IPS-18c (cell line): Measurements from ENCODE around the gene PIEZO2.

Source experiments
- H3K4me3 ChIP-seq: 2 replicates; pipeline ENCODE4 v1.7.0; 2013; ENCODE audit warnings: low read depth, mild to moderate bottlenecking, low read length, moderate library complexity; ENCODE audit not compliant: insufficient read depth
- H3K9me3 ChIP-seq: one replicate; pipeline ENCODE4 v1.6.1; 2013; ENCODE audit warnings: mild to moderate bottlenecking, low read length, moderate library complexity; ENCODE audit not compliant: control insufficient read depth, insufficient read depth

Gene PIEZO2

GRCh38 chr18:11024928-11025669 lies 124.3 kb downstream of the PIEZO2 start:
- Histone ChIP-seq H3K9me3 (no peaks in the 10 kb centered on the region), H3K4me3 (no peak overlapping the region)

DNA sequence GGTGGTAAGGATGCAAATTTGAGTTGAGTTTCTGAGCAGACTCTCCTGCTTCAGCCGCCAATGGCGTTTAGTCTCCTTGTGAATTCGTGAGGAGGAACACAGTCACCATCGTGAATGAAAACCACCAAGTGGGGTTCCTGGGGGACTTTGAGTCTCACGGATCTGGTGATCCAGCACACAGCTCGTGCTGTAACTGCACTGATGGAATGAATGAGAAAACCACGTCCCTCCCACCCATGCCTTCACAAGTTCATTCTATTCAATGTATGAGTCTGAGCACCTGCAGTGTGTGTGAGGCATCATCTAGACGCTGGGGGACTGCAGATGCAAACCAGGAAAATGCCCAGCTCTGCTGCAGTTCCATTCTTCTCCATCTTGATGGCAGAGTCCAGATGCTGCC lies 127.9 kb downstream of the PIEZO2 start:
- Histone ChIP-seq H3K9me3 (no peaks in the 10 kb centered on the region), H3K4me3 (no peak overlapping the region)

GRCh38 chr18:11020877-11021414 lies 128.4 kb downstream of the PIEZO2 start:
- Histone ChIP-seq H3K9me3 (no peaks in the 10 kb centered on the region), H3K4me3 (no peak overlapping the region)

DNA sequence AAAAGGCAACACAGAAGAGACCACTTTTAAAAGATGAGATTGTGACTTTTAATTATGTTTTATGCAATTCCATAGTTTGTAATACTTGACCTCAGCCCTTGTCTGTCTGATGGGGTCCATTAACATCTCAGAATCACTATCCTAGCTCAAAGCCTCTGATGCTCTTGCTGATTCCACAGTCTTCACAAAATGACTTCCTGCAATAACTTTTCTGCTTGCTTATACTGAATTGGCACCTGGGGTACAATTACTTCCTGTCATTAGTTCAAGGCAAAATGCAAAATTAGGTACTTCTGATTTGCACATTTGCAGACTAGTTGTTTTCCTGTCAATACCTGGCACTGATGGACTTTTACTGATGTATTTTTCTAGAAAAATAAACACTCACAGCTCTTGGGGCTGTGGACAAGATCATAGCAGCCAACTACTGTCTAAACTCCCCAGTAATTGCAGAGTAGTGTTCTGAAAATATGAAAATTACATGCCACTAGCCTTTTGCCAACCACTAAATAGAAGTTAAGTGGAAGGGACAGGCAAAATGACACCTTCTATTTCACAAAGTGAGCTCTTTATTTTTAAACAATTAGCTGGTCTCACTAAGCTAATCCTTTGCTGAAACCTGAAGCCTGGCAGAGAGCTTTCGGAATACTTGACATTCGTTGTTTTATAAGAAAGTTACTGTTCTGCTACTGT lies 129.1 kb downstream of the PIEZO2 start:
- Histone ChIP-seq H3K4me3 (no peak overlapping the region), H3K9me3 (no peaks in the 10 kb centered on the region)

DNA sequence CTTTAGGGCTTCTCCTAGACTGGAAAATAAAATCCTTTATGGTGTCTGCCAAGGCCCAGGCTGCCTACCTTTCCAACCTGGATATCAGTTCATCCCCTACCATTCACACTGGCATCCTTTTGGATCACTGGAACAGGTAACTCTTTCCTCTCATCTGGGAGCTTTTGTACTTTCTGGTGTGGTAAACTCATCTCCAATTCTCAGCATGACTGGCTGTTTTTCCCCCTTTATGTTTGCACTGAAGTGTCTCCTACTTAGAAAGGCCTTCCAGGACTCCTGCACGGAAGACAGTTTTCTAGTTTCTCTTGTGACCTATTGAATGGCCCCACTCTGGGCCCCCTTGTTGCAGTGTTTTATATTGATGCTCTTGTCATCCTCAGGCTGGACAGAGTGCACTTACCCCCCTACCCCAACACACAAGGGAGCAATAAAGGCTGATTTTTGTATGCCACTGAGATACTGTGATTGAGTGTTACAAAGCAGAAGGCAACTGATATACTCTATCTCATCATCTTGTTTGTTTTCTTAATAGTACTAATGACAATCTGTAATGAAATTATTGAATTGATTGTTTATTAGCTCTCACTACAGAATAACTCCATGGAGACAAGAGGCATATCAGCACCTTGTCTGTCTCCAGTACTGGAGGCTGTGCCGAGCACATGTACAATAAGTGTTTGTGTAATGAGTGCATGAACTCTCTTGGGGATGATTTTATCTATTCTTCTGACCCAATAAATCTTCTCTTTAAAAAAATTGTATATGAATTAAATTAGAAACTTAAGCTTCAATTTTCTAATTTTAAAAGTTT lies 129.9 kb downstream of the PIEZO2 start:
- H3K4me3 ChIP-seq: no peak overlapping the region
- H3K9me3 ChIP-seq: no peaks in the 10 kb centered on the region

- no peaks in the 10 kb centered on the region for H3K9me3 ChIP-seq
These were observed 139.5 kb downstream of the PIEZO2 start for GRCh38 chr18:11009869-11010268.

GRCh38 chr18:11009147-11009546 lies 140.2 kb downstream of the PIEZO2 start:
- H3K4me3 ChIP-seq: no peak overlapping the region
- H3K9me3 ChIP-seq: no peaks in the 10 kb centered on the region

More at GRCh38 chr18:11009869-11010268, 139.5 kb downstream of the PIEZO2 start:
- no peak overlapping the region for H3K4me3 ChIP-seq

DNA sequence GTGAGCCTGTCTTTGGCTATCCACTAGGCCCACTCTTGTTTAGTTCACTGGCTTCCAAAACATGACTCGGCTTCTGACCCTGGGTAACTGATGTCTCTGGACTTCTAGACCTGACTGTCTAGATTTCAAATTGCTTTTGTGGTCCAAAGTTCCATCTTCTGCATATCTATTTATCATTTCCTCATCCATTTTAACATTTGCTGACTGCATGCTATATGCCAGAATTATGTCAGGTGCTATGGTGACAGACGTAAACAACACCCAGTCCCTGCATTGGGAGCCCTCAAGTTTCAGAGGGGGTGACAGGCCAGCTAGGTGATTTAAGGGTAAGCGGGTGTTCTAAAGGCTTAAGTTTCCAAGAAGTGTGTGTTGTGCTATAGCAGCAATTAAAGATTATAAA lies 140.9 kb downstream of the PIEZO2 start:
- Histone ChIP-seq H3K9me3 (no peaks in the 10 kb centered on the region), H3K4me3 (no peak overlapping the region)

- Histone ChIP-seq H3K9me3 (no peaks in the 10 kb centered on the region), H3K4me3 (no peak overlapping the region)
These were observed 143.8 kb downstream of the PIEZO2 start for GRCh38 chr18:11005528-11005927.

DNA sequence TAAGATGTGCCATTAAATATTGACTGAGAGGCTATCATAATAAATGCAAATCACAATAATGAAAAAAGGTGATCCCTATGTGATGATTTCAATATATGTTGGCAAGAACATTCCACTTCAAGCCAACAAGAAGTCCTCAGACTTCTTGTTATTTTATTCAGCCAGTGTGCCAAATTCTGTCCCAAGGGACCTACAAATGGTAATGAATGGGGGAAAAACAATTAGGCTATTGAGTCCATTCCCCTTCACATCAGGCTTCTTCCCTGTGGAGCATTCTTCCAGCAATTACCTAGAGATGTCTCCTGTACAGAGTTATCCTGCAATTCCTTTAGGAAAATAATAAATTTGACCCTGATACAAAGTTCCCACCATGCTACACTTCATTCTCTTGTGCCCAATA lies 144.4 kb downstream of the PIEZO2 start:
- H3K4me3 ChIP-seq: no peak overlapping the region
- no peaks in the 10 kb centered on the region for H3K9me3 ChIP-seq

- Histone ChIP-seq H3K9me3 (no peaks in the 10 kb centered on the region), H3K4me3 (no peak overlapping the region)
These were observed 145.1 kb downstream of the PIEZO2 start for GRCh38 chr18:11004294-11004693.

DNA sequence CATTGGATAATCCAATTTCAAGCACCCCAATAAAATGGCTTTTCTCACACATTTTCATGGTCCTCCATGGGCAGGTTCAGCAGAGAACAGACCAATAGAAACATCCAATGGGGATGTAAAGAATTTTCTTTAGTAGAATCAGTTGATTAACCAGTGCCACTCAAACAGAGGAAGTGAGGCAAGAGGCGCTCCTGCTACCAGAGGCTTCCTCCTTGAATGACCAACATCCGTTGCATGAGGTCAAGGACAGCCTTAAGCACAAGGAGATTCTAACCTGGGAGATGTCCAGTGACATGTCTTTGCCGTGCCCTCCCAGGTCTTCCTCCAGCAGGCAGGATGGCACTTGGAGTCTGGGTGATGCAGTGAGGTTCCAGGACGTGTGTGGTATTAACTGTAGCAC lies 146.6 kb downstream of the PIEZO2 start:
- Histone ChIP-seq H3K4me3 (no peak overlapping the region), H3K9me3 (no peaks in the 10 kb centered on the region)

DNA sequence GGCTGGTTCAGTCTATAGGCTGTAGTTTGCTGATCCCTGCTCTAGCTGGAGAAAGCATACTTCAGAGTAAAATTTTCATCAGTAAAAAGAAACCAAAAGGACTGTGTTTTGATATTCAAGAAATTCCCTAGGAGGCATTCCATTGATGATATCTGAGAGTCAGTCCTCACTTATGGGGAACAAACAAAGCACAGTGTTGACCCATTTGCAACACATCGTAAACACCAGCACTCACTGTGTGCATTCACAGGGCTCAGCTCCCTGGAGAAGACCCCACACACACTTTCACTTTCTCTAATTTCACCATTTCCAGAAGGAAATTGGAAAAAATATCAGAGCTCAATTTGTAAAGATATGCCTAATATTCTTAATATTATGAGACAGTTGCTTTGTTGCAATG lies 147.1 kb downstream of the PIEZO2 start:
- H3K4me3 ChIP-seq: no peak overlapping the region
- H3K9me3 ChIP-seq: no peaks in the 10 kb centered on the region

GRCh38 chr18:11000071-11000470 lies 149.3 kb downstream of the PIEZO2 start:
- Histone ChIP-seq H3K9me3 (no peaks in the 10 kb centered on the region), H3K4me3 (no peak overlapping the region)

GRCh38 chr18:10997885-10998284 lies 151.5 kb downstream of the PIEZO2 start:
- H3K9me3 ChIP-seq: no peaks in the 10 kb centered on the region
- H3K4me3 ChIP-seq: no peak overlapping the region

DNA sequence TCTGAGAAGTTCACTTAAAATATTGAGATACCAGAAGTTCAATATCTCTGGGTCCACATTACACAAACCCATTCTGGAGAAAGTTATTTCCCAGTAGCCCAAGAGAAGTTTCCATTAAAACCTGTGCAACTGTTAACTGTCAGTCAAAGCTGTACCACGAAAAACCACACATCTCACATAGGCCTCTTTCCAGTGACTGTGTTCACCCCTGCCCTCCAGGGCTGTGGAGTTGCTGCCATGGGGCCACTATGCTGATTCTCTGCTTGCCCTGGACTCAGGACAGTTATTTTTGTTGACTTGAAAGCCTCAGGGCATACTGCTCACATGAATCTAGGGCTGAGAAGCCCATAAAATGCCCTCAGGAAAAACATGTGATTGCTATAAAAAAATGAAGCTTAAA lies 153.8 kb downstream of the PIEZO2 start:
- H3K9me3 ChIP-seq: peaks cover 2% of the 10 kb centered on the region

DNA sequence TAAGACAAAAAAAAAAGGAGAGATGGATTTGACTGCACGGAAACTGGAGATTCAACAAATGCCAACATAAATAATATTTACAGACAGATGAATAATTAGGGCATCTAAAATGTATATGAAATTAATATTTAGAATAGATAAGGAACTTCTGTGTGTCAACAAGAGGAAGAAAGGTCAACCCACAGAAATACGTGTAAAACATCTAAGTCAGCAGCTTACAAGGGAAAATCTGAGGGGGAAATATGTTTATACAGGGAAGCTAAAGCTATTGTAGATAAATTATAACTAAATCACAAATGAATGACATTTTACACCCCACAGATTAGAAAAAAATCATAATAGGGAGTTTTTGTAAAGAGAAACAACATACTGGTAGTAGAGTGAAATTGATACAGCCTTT lies 159.9 kb downstream of the PIEZO2 start:
- Histone ChIP-seq H3K9me3 (peaks cover 2% of the 10 kb centered on the region), H3K4me3 (no peak overlapping the region)

More for the DNA sequence above, 153.8 kb downstream of the PIEZO2 start:
- no peak overlapping the region for H3K4me3 ChIP-seq

DNA sequence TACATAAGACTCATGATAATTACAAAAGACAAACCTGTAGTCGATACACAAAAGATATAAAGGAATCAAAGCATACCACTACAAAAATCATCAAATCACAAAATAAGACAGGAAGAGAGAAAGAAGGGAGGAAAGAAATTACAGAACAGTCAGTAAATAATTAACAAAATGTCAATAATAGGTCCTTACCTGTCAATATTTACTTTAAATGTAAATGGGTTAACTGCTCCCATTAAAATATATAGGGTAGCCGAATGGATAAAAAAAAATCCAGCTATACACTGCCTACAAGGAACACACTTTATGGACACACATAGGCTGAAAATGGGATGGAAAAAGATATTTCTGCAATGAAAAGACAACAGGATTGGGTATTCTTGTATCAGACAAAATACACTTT lies 163.7 kb downstream of the PIEZO2 start:
- no peaks in the 10 kb centered on the region for H3K9me3 ChIP-seq

More for the DNA sequence above, 163.7 kb downstream of the PIEZO2 start:
- no peak overlapping the region for H3K4me3 ChIP-seq
